Stimulated activated naive CD8-positive, alpha-beta T cell treated with anti-CD3 and anti-CD28 coated beads, Interleukin-15, Interleukin-2, amounts not matched to agents 100 U/mL and 50 U/mL, for 24 hours (primary cell): ENCODE measurements around the gene TMEM245.
"Not testable (repeated sequence)": the region's sequence is repeated elsewhere in the genome, so short reads cannot be mapped to it uniquely, and the experiment has no call there.

ENCODE experiments used
- ATAC-seq: fragments of 150-1000 bp; cut with Tn5 transposase; one replicate; pipeline ENCODE4 v1.10.0; 2021
- DNase-seq: peaks from one replicate; pipeline ENCODE4 v3.0.0; 2021

Gene TMEM245

DNA sequence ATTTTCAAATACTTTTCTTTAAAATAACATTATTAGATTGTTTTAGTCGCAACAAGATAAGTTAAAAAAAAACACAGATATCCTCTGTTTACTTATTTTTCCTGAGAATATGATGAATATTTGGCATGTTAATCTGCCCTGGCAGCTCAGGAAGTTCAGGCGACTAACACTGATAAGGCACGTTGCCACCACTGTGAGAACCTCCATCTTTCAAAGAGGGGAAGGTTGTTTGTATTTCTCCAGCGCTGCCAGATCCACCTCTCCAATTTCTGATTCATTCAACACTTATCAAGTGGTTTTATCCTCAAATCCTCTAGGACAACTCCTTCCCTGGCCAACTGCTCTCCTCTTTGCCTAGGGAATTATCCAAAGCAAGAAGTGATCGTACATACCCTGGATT, 128.3 kb downstream of the TMEM245 start:
- ATAC-seq = no peak
- DNase-seq = no peak

DNA sequence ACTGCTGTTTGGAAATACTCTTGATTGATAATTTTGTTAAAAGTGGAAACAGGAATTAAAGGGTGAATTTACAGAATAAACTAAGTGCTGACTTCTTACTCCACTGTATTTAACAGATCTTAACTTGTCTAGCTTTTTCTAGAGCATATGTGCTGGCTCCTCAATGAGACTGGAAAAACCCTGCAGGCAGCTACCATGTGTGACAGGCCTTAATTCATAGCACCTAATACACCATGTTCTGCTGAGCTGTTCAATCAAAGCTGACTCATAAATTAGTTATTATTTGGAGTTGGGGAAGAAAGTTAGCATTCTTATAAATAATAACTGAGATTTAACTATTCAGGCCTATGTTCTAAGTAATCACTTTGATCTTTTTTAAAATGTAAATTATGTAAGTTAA, 135.9 kb downstream of the TMEM245 start:
- DNase-seq = no peak
- ATAC-seq = no peak

DNA sequence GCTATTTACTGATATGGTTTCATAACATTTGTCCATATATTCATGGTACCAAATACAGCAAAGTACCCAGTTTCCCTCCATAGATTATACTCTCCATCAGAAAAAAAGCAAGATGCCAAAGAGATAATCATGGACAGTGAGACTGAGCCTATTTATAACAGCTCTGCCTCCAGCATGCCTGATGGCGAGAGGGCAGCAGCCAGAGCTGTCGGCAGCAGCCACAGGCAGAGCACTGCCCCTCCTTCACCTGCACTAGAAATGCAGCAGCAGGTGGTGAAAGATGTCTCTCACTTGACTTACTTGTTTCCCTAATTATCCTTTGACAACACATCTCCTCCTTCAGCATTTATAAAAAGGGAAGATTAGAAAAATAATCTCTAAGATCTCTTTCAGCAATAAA, 138.9 kb downstream of the TMEM245 start:
- DNase-seq = no peak
- no peak for ATAC-seq

DNA sequence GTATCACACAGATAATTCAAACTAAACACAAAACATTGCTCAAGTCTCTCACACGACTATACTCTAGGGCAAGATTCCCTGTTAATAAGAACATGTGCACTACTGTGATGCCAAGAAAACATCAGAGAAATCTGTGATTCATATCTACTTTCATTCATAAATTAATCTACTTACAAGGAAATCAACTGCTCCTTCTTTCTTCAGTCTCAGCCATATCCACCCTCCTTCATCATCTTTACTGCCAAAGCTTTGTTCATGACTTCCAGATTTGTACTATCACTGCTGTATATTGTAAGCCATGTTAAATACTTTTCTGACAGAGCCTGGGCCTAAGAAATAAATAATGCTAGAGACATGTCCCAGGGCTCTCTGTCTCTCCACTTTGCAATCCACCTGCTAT, 141.5 kb downstream of the TMEM245 start:
- DNase-seq = no peak
- no peak for ATAC-seq

DNA sequence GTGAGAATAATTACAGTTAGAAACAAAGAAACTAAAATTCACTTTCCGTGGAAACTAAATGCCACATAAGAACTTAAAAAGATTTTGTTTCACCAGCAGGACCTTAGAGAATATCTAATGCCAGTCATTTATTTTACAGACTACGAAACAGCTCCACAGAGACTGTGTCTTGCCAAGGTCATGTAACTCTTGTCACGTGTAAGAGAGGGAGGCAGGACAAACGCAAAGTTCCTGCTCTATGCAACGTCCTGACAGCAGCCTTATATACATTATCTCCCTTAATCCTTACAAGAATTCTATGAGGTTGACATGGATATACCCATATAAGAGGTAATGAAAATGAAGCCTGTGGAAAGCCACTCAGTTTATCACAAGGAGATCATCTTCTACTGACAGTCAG, 145.9 kb downstream of the TMEM245 start:
- DNase-seq = no peak
- ATAC-seq = no peak

DNA sequence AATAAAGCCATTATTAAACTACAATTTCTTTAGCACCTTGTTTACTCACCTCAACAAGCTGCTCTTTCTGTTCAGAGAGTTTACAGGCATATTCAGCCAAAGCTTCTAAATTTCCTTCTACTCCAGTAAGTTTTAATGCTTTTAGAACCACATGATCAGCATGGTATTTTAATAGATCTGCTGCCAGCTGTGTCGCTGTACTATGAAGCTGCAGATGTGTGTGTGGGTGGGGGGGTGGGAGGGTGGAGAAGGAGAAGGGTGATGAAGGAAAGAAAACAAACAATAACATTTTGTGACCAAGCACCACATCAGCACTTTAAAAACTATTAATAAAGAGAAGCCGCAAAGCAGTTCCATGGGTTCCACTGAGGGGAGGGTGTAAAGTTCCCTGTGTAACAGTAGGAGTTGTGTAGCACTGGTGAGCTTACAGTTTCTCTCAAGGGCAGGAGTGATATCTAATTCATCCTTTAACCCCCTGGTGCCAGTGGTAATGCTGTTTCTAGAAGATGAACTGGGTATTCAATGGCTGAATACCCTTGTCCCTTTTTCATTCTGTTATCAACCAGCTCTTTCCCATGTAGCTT, 147.0 kb downstream of the TMEM245 start:
- ATAC-seq (no peak), DNase-seq (no peak)

DNA sequence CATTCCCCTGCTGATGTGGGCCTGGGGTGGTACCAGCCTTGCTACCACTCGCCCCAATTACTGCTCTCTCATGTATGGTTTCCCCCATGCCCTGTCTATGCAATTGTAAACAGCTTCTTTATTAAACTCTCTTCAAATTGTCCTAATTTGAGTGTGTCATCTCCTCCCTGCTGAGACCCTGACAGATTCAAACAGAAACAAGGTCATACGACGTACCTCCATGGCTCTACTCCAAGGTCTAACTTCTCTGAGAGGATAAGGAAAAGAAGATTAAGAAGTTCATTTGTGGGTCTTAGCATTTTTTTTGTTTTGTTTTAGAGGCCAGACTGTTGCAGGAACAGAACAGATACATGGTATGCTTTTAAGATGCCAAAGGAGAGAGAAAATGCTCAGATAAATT, 147.6 kb downstream of the TMEM245 start:
- no peak for ATAC-seq
- DNase-seq = no peak

DNA sequence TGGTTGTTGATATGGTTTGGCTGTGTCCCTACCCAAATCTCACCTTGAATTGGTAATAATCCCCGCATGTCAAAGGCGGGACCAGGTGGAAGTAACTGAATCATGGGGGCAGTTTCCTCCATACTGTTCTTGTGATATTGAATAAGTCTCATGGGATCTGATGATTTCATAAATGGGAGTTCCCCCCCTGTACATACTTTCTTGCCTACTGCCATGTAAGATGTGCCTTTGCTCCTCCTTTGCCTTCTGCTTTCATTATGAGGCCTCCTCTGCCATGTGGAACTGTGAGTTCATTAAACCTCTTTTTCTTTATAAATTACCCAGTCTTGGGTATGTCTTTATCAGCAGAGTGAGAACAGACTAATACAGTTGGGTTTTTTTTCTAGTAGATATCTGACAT, 148.4 kb downstream of the TMEM245 start:
- not testable (repeated sequence) for DNase-seq

DNA sequence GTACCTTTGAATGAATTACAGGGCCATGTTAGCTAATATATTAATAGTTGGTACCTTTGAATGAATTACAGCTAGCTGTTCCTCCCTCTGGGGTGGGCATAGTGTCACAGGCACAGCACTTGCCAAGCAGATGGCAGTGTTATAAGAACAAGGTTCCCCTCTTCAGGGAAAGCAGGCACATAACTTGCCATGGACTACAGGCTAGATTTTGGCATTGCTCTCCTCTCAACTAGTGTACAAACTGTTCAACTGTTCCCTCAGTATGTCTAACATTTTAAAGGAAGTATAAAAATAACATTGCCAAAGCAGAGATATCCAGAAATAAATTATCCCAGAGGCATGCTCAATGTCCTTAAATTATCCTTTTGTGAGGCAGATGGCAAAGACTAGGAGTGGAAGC, 151.8 kb downstream of the TMEM245 start:
- ATAC-seq = no peak
- no peak for DNase-seq

More for the DNA sequence above, 148.4 kb downstream of the TMEM245 start:
- ATAC-seq = not testable (repeated sequence)
